ENCODE data around the gene SEMA3D. TPM values are rescaled to one million over a fixed set of nuclear protein-coding genes. Genes with fewer than 3 reads are reported as not detected.

SEMA3D gene
- total RNA-seq, 1 donor from 2014 or later = 13.6 TPM

GRCh38 chr7:85018498-85018897 lies 168.4 kb downstream of the SEMA3D start:
- Histone ChIP-seq H3K36me3 (no peaks in the 10 kb centered on the region), H3K4me3 (no peak overlapping the region), H3K4me1 (no peaks in the 10 kb centered on the region), H3K27me3 (no peaks in the 10 kb centered on the region), H3K27ac (no peak overlapping the region), H3K9me3 (no peaks in the 10 kb centered on the region)
- intact Hi-C loops (cut with DNase I) = no loop called here
- DNase-seq (no peak), ATAC-seq (no peak)
- TF ChIP-seq, protein P1, sequence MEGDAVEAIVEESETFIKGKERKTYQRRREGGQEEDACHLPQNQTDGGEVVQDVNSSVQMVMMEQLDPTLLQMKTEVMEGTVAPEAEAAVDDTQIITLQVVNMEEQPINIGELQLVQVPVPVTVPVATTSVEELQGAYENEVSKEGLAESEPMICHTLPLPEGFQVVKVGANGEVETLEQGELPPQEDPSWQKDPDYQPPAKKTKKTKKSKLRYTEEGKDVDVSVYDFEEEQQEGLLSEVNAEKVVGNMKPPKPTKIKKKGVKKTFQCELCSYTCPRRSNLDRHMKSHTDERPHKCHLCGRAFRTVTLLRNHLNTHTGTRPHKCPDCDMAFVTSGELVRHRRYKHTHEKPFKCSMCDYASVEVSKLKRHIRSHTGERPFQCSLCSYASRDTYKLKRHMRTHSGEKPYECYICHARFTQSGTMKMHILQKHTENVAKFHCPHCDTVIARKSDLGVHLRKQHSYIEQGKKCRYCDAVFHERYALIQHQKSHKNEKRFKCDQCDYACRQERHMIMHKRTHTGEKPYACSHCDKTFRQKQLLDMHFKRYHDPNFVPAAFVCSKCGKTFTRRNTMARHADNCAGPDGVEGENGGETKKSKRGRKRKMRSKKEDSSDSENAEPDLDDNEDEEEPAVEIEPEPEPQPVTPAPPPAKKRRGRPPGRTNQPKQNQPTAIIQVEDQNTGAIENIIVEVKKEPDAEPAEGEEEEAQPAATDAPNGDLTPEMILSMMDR (IDR thresholded peaks at IDR 0.05) = no peak

GRCh38 chr7:85016286-85016685 lies 170.6 kb downstream of the SEMA3D start:
- H3K4me1 ChIP-seq = no peaks in the 10 kb centered on the region
- no peak overlapping the region for H3K4me3 ChIP-seq
- H3K9me3 ChIP-seq = no peaks in the 10 kb centered on the region
- no peak for DNase-seq
- TF ChIP-seq, protein P1 (IDR thresholded peaks at IDR 0.05) = no peak
- no peaks in the 10 kb centered on the region for H3K36me3 ChIP-seq
- no peaks in the 10 kb centered on the region for H3K27me3 ChIP-seq
- intact Hi-C loops (cut with DNase I) = no loop called here
- no peak overlapping the region for H3K27ac ChIP-seq
- ATAC-seq = no peak

DNA sequence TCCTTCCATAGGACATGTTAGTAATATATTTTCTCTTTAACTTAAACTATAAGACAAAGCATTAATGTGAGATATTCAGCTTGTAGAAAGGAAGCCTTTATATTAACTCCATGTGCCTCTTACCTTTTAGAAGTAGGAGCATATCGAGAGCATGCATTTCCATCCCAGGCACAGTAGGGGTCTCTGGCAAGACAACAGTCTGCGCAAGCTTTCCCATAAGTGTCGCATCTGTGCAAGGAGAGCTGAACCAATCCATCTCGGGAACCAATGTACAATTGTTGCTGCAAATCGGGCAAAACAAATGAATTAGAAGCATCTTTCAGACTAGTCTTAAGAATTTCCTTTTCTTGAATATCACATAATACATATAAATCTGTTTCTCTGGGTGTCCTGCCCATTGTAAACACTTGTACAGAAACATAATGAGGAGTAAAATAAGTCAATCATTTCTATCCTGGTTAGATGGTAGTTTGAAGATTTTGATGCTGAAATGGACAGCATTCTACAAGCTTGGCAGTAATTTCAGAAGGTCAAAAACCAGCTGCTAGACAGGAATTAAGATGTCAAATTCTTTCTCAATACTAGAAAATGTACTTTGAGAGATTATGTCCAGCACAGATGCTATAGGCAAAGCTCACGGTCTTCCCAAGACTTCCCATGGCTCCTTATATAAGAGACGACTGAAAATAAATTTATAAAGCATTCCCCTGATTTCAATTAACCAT lies 171.8 kb downstream of the SEMA3D start:
- no peak for ATAC-seq
- no peaks in the 10 kb centered on the region for H3K4me1 ChIP-seq
- no peak overlapping the region for H3K27ac ChIP-seq
- H3K27me3 ChIP-seq = no peaks in the 10 kb centered on the region
- TF ChIP-seq, protein P1 (IDR thresholded peaks at IDR 0.05) = no peak
- no peak overlapping the region for H3K4me3 ChIP-seq
- no peak for DNase-seq
- H3K36me3 ChIP-seq = no peaks in the 10 kb centered on the region
- intact Hi-C loops (cut with DNase I) = no loop called here
- no peaks in the 10 kb centered on the region for H3K9me3 ChIP-seq

DNA sequence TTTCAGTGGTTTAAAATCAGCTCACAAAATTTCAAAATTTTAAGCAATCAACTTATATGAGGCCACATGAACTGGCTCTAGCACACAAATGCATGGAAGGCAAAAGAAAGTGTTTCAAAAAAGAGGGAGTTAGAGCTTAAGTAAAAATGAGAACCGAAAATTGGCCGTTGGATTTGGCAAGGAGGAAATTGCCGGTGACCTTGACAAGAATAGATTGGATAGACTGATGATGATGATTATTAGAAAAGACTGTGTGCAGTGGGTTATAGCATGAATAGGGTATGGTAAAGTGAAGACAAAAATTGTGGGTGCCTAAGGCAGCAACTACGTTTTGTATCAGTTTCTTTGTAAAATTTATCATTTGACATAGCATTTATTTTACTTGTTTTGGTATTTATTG lies 175.7 kb downstream of the SEMA3D start:
- Histone ChIP-seq H3K4me1 (no peaks in the 10 kb centered on the region), H3K4me3 (no peak overlapping the region), H3K9me3 (no peaks in the 10 kb centered on the region), H3K27me3 (no peaks in the 10 kb centered on the region), H3K36me3 (no peaks in the 10 kb centered on the region), H3K27ac (no peak overlapping the region)
- DNase-seq = no peak
- intact Hi-C loops (cut with DNase I) = no loop called here
- TF ChIP-seq, protein P1 (IDR thresholded peaks at IDR 0.05) = no peak
- ATAC-seq = no peak

DNA sequence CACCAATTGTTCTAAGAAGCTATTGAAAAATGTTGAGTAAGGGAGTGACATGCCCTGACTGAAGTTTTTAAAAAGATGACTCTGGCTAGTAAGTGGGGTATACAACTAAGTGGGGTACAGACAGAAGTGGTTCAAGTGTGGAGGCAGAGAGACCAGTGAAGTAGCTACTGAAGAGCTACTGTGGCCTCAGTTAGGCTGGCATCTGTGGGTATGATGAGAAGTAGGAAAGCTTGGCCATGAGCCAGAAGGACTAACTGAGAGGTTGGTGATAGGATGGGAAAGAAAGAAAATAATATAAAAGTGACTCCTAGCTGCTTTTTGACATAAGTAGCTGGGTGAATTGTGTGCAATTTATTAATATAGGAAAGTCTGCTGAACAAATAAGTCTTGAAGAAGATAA lies 176.6 kb downstream of the SEMA3D start:
- DNase-seq (no peak), ATAC-seq (no peak)
- no peak overlapping the region for H3K4me3 ChIP-seq
- no peaks in the 10 kb centered on the region for H3K36me3 ChIP-seq
- H3K27me3 ChIP-seq = no peaks in the 10 kb centered on the region
- no peaks in the 10 kb centered on the region for H3K9me3 ChIP-seq
- TF ChIP-seq, protein P1 (IDR thresholded peaks at IDR 0.05) = no peak
- H3K27ac ChIP-seq = no peak overlapping the region
- intact Hi-C loops (cut with DNase I) = no loop called here
- no peaks in the 10 kb centered on the region for H3K4me1 ChIP-seq

GRCh38 chr7:85006754-85007153 lies 180.1 kb downstream of the SEMA3D start:
- no peak for DNase-seq
- Histone ChIP-seq H3K36me3 (no peaks in the 10 kb centered on the region), H3K27me3 (no peaks in the 10 kb centered on the region), H3K27ac (no peak overlapping the region), H3K4me1 (no peaks in the 10 kb centered on the region), H3K9me3 (no peaks in the 10 kb centered on the region), H3K4me3 (no peak overlapping the region)
- no peak for ATAC-seq
- intact Hi-C loops (cut with DNase I) = no loop called here
- TF ChIP-seq, protein P1 (IDR thresholded peaks at IDR 0.05) = no peak
